SK-MEL-5 (cell line): ENCODE results near the gene ITGA8. TPM values are rescaled to one million over a fixed set of nuclear protein-coding genes. Genes with fewer than 3 reads are reported as not detected.
"Not testable (repeated sequence)": the region's sequence is repeated elsewhere in the genome, so short reads cannot be mapped to it uniquely, and the experiment has no call there.

ENCODE experiments used
- DNase-seq: peaks from one replicate; pipeline ENCODE4 v3.0.0-alpha.2; 2016; ENCODE audit warnings: low read depth, low spot score
- in situ Hi-C: cut with HindIII; loops from 2 replicates; pipeline ENCODE4 v1.10.0; 2016; ENCODE audit warnings: low sequenced_read_pairs, high pct_unique_total_duplicates, low pct_unique_long_range_greater_than_20kb
- total RNA-seq: library from RNA; depleted of rRNA; stranded (reverse); fragments of >200 nt; shearing (Covaris generic); gene quantifications from 2 replicates; pipeline ENCODE4 v1.2.3, GENCODE V29; 2014

Gene ITGA8
- total RNA-seq, 1 experiment from 2014 or later = not detected

GRCh38 chr10:15546606-15547005 lies 173.1 kb downstream of the ITGA8 start:
- in situ Hi-C loops = no loop called here
- DNase-seq = no peak

- in situ Hi-C loops = no loop called here
- DNase-seq = no peak
Observed at GRCh38 chr10:15545884-15546283, 173.8 kb downstream of the ITGA8 start.

GRCh38 chr10:15545266-15545665 lies 174.5 kb downstream of the ITGA8 start:
- no peak for DNase-seq
- in situ Hi-C loops = no loop called here

GRCh38 chr10:15543994-15544393 lies 175.7 kb downstream of the ITGA8 start:
- DNase-seq = no peak
- in situ Hi-C loops = no loop called here

GRCh38 chr10:15542817-15543216 lies 176.9 kb downstream of the ITGA8 start:
- no peak for DNase-seq
- in situ Hi-C loops = no loop called here

- no peak for DNase-seq
- in situ Hi-C loops = no loop called here
Observed at GRCh38 chr10:15541376-15541775, 178.3 kb downstream of the ITGA8 start.

GRCh38 chr10:15540727-15541126 lies 179.0 kb downstream of the ITGA8 start:
- DNase-seq = peak; percentile 1

GRCh38 chr10:15539262-15539661 lies 180.5 kb downstream of the ITGA8 start:
- in situ Hi-C loops = no loop called here
- no peak for DNase-seq

More at GRCh38 chr10:15540727-15541126, 179.0 kb downstream of the ITGA8 start:
- in situ Hi-C loops = no loop called here

GRCh38 chr10:15534928-15535538 lies 184.7 kb downstream of the ITGA8 start:
- in situ Hi-C loops = not testable (repeated sequence)

GRCh38 chr10:15531927-15532722 lies 187.6 kb downstream of the ITGA8 start:
- in situ Hi-C loops = no loop called here

More at GRCh38 chr10:15534928-15535538, 184.7 kb downstream of the ITGA8 start:
- not testable (repeated sequence) for DNase-seq

GRCh38 chr10:15528859-15529239 lies 190.9 kb downstream of the ITGA8 start:
- in situ Hi-C loops = no loop called here

More at GRCh38 chr10:15531927-15532722, 187.6 kb downstream of the ITGA8 start:
- no peak for DNase-seq

GRCh38 chr10:15526754-15527153 lies 193.0 kb downstream of the ITGA8 start:
- no peak for DNase-seq
- in situ Hi-C loops = no loop called here

More at GRCh38 chr10:15528859-15529239, 190.9 kb downstream of the ITGA8 start:
- no peak for DNase-seq

GRCh38 chr10:15521328-15521903 lies 198.3 kb downstream of the ITGA8 start:
- in situ Hi-C loops = no loop called here
- DNase-seq = no peak

- no peak for DNase-seq
- in situ Hi-C loops = no loop called here
Observed at GRCh38 chr10:15518250-15518649, 201.5 kb downstream of the ITGA8 start.

GRCh38 chr10:15516256-15517085 lies 203.3 kb downstream of the ITGA8 start:
- in situ Hi-C loops = no loop called here
- DNase-seq = no peak

GRCh38 chr10:15515202-15515601 lies 204.5 kb downstream of the ITGA8 start:
- DNase-seq = peak; percentile 76
- in situ Hi-C loops = no loop called here

- DNase-seq = no peak
- in situ Hi-C loops = no loop called here
Observed at GRCh38 chr10:15510963-15511362, 208.8 kb downstream of the ITGA8 start.

- DNase-seq = no peak
- in situ Hi-C loops = no loop called here
Observed at GRCh38 chr10:15505329-15505728, 214.4 kb downstream of the ITGA8 start.
